Activated T-helper 17 cell treated with anti-CD3 and anti-CD28 coated beads, Interleukin-2, amount 50 U/mL, for 72 hours (primary cell): ENCODE results near the gene CRPPA. TPM values are rescaled to one million over a fixed set of nuclear protein-coding genes. Genes with fewer than 3 reads are reported as not detected.

Experiments used
- ATAC-seq: fragments of 150-1000 bp; cut with Tn5 transposase; replicated peaks from 2 replicates; pipeline ENCODE4 v1.10.0; 2021; ENCODE audit warnings: mild to moderate bottlenecking, moderate library complexity
- H3K27ac Mint-ChIP-seq: one replicate; pipeline ENCODE4 v1.8.0; 2022; ENCODE audit warnings: mixed read lengths
- H3K27me3 Mint-ChIP-seq: one replicate; pipeline ENCODE4 v1.8.0; 2022; ENCODE audit warnings: mixed read lengths
- H3K36me3 Mint-ChIP-seq: one replicate; pipeline ENCODE4 v1.8.0; 2022; ENCODE audit warnings: low read depth, mild to moderate bottlenecking, mixed read lengths
- H3K4me1 Mint-ChIP-seq: one replicate; pipeline ENCODE4 v1.8.0; 2022; ENCODE audit warnings: mixed read lengths
- H3K4me3 Mint-ChIP-seq: one replicate; pipeline ENCODE4 v1.8.0; 2022; ENCODE audit warnings: mild to moderate bottlenecking, mixed read lengths
- H3K9me3 Mint-ChIP-seq: one replicate; pipeline ENCODE4 v1.8.0; 2022; ENCODE audit warnings: mixed read lengths
- total RNA-seq, 2 donors: library from RNA; stranded (reverse); gene quantifications; one replicate each; pipeline ENCODE4 v1.2.3, GENCODE V29; 2022

CRPPA gene
- total RNA-seq, 2 donors from 2014 or later: 0.65 to 0.93 TPM

DNA sequence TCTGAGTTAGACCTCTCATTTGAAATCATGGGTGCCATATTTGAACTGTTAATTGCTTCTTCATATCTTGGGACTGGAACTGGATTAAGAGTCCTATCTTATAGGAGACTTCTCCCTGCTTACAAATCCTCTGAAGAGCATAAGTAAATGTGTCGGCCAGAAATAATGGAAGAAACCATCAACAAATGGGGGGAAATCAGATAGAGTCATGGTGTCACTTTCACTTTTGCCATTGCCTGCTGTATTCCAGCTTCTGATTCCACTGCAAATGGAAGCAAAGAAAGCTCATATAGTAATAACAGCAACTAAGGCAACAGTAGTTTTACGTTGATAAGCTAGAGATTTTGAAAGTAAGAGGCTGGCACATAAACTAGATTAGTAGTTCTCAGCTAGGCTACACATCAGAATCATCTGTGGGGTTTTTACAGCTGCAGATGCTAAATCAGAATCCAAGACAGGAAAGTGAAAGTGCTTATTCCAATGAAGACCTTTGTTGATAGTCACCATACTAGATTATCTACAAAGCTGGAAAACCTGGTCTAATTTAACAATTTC, 12.3 kb upstream of the CRPPA start:
- Mint-ChIP-seq H3K9me3 (no peaks in the 10 kb centered on the region), H3K4me3 (no peak overlapping the region), H3K27ac (no peak overlapping the region), H3K36me3 (no peaks in the 10 kb centered on the region), H3K4me1 (no peaks in the 10 kb centered on the region), H3K27me3 (no peaks in the 10 kb centered on the region)
- ATAC-seq: no peak

DNA sequence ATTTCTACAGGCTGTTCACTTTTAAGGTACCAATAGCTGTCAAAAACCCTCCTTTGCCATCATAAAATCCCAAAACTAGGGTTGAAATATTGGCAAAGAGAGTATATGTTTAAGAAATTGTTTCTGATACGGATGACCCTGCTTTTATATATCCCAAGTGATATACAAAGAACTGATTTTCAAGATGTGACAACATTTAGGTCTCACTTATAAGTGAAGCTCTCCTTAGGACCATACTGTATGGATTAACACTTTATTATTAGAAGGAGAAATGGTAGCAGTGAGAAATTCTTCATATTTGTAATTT, 11.0 kb upstream of the CRPPA start:
- Mint-ChIP-seq H3K9me3 (no peaks in the 10 kb centered on the region), H3K27ac (no peak overlapping the region), H3K4me1 (no peaks in the 10 kb centered on the region), H3K4me3 (no peak overlapping the region), H3K36me3 (no peaks in the 10 kb centered on the region), H3K27me3 (no peaks in the 10 kb centered on the region)
- no peak for ATAC-seq

DNA sequence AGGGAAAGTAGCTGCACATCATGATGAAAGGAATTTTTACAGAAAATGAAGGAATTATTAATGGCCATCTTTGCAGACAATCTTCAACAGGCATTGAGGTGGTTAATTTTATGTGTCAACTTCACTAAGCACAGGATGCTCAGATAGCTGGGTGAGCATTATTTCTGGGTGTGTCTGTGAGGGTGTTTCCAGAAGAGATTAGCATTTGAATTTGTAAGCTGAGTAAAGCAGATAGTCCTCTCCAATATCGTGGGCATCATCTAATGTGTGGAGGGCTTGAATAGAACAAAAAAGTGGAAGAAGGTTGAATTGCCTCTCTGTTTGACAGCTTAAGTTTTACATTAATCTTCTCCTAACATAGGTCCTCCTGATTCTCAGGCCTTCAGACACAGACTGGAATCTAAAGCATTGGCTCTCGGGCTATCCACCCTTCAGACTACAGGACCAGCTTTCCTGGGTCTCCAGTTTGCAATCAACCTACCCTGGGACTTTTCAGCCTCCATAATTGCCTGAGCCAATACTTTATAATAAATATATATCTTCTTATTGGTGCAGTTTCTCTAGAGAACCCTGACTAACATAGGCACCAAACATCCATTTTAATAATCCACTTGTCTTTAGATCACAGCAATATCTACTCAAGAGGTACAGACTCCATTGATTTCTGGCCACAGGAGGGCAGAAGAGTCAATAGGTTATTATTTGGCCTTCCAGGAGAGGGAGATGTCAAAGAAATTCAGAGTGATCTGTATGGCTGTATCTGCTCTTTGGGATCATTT, 10.5 kb upstream of the CRPPA start:
- Mint-ChIP-seq H3K4me1 (no peaks in the 10 kb centered on the region), H3K9me3 (no peaks in the 10 kb centered on the region), H3K4me3 (no peak overlapping the region), H3K27ac (no peak overlapping the region), H3K36me3 (no peaks in the 10 kb centered on the region), H3K27me3 (no peaks in the 10 kb centered on the region)
- ATAC-seq: peak; percentile 42

DNA sequence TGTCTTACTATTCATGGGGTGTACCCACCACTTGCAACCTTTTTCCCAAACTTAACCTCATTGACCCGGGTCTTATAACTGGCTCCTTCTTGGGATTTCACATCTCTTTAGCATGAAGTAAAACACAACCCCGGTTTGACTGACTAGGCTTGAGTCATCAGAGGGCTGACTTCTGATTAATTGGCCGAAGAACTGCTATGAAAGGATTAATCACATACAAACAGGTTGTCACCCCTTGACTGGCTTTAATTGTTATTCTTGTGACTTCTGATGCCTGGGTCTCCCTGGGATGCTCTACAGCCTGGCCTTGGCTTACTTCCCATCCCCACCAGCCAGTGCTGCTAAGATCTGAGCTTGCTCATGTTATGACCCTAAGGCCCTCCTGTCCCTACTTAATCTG, 8.8 kb upstream of the CRPPA start:
- H3K4me1 Mint-ChIP-seq: no peaks in the 10 kb centered on the region
- H3K9me3 Mint-ChIP-seq: no peaks in the 10 kb centered on the region
- peak; percentile 26 for ATAC-seq
- no peaks in the 10 kb centered on the region for H3K27me3 Mint-ChIP-seq
- no peak overlapping the region for H3K4me3 Mint-ChIP-seq
- no peak overlapping the region for H3K27ac Mint-ChIP-seq
- no peaks in the 10 kb centered on the region for H3K36me3 Mint-ChIP-seq

DNA sequence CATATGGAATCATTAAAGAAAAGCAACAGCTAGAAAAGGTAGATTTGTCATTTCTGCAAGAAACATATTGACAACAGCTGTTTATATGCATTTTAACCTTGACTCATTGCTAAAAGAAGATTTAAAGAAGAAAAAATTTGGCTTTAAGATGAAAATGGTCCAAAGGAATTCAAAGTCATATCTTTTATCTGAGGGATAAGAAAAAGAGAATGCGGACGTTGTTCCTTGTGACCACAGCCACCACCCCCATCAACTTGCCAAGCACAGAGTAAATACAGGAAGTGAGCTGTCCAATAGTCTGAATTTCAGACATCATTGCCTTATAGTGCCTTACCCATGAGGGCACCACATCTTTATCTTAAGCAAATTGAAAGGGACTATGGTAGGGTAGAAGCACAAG, 7.3 kb upstream of the CRPPA start:
- Mint-ChIP-seq H3K36me3 (no peaks in the 10 kb centered on the region), H3K4me1 (no peaks in the 10 kb centered on the region), H3K4me3 (no peak overlapping the region), H3K9me3 (no peaks in the 10 kb centered on the region), H3K27ac (no peak overlapping the region), H3K27me3 (no peaks in the 10 kb centered on the region)
- no peak for ATAC-seq

DNA sequence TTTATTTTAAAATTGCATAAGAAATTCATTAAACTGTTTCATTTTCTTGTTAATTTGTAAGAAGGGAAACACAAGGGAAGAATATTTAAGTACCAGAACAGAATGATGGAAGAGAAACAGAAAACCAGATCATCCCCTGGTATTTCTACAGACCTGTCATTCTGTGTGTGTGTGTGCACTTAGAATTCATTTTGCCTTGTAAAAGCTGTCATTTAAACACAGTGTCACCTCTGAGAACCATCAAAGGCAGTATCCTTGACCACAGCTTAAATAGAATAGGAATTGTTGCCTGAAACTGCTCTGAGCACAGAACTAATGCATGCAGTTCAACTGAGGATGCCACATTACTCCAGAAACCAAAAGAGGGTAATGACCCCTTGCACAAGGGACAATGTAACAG, 6.8 kb upstream of the CRPPA start:
- Mint-ChIP-seq H3K36me3 (no peaks in the 10 kb centered on the region), H3K27me3 (no peaks in the 10 kb centered on the region), H3K27ac (no peak overlapping the region), H3K4me1 (no peaks in the 10 kb centered on the region), H3K4me3 (no peak overlapping the region), H3K9me3 (no peaks in the 10 kb centered on the region)
- ATAC-seq: no peak

DNA sequence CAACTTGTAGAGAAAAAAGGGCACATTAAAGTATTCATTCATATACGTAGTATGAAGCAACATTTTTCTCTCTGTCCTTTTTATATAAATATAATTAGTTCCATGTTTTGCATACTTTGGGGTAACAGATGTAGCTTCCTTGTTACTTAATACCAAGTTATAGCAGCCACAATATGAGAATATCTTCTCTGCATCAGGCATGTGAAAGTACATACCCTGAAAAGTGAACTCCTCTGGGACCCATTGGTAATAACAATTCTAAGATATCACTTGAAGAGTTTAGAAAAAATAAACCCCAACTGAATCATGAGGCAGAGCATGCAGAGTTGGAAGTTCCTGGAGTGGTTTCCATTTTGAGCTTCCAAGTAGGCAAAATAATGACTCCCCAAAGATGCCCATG, 2.4 kb upstream of the CRPPA start:
- H3K4me1 Mint-ChIP-seq: peaks cover 12% of the 10 kb centered on the region
- ATAC-seq: no peak
- no peak overlapping the region for H3K27ac Mint-ChIP-seq
- H3K9me3 Mint-ChIP-seq: no peaks in the 10 kb centered on the region
- no peaks in the 10 kb centered on the region for H3K27me3 Mint-ChIP-seq
- H3K36me3 Mint-ChIP-seq: peaks cover 6% of the 10 kb centered on the region
- no peak overlapping the region for H3K4me3 Mint-ChIP-seq

DNA sequence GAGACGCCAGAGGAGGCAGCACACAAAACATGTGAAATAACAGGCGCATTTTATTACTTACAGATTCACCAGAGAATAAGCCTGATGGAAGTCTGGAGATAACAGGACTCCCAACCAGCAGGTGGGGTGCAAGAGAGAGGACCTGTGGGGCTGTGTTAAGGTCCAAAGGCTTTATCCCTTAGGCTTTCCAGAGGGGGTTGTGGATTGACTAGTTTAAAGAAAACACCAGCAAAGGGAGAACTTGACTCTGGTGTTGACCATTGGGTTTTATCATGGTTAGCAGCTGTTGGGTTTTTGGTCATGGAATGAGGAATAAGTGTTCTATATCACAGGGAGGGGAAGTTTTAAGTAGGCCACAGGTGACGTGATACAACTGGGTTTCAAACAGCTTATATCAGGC, 1.6 kb upstream of the CRPPA start:
- Mint-ChIP-seq H3K4me1 (peaks cover 12% of the 10 kb centered on the region), H3K27me3 (no peaks in the 10 kb centered on the region), H3K36me3 (peaks cover 6% of the 10 kb centered on the region), H3K9me3 (no peaks in the 10 kb centered on the region), H3K27ac (peak overlapping the region; percentile 15), H3K4me3 (no peak overlapping the region)
- ATAC-seq: no peak

DNA sequence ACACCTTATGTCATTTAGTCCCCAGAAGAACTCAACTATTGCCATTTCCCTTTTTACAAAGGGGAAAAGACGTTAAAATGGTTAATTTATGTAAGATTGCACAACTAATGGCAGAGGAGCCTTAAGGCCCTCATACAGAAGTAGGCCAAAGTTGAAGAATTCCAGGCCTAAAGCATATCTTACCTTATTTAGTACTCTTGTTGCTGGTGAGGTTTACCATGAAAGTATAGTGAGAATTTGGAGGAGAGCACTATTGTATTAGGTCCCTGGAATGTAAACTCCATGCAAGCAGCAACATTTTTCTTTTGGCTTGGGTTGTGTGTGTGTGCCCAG, 731 bp upstream of the CRPPA start:
- Mint-ChIP-seq H3K9me3 (no peaks in the 10 kb centered on the region), H3K27me3 (no peaks in the 10 kb centered on the region), H3K36me3 (peaks cover 6% of the 10 kb centered on the region), H3K27ac (peak overlapping the region; percentile 58), H3K4me1 (peaks cover 13% of the 10 kb centered on the region), H3K4me3 (peak overlapping the region; percentile 95)
- no peak for ATAC-seq

DNA sequence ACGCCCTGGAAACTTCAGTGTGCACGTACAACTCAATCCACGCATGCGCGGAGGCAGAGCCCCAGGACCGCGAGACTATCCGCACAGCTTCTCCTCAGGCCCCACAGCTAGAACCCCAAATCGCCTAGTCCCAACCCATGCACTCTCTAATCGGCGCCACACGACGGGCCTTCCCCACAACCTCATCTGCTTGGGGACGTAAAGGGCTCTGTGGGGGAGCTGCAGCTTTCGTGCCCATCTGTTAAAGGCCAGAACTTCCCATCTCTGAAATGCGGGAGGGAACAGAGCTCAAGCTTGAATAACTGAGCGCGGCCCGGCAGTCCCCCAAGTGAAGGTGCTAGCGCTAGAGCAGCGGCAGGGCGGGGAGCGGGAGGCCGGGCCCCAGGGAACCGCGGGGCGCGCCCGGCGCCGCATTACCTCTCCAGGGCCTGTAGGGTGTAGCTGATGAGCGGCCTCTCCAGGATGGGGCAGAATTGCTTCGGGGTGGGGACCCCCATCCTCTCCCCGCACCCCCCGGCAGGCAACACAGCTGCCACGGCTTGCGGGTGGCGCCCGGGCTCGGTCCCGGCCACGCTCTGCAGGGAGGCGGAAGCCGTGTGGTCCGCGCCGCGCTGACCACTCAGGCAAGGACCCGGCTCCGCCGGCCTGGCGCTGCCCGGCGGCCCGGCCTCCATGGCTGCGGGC, 547 bp downstream of the CRPPA start:
- no peaks in the 10 kb centered on the region for H3K27me3 Mint-ChIP-seq
- ATAC-seq: peak; percentile 92
- H3K4me1 Mint-ChIP-seq: peaks cover 17% of the 10 kb centered on the region
- H3K4me3 Mint-ChIP-seq: peak overlapping the region; percentile 95
- no peaks in the 10 kb centered on the region for H3K9me3 Mint-ChIP-seq
- H3K27ac Mint-ChIP-seq: peak overlapping the region; percentile 98
- H3K36me3 Mint-ChIP-seq: peaks cover 6% of the 10 kb centered on the region

DNA sequence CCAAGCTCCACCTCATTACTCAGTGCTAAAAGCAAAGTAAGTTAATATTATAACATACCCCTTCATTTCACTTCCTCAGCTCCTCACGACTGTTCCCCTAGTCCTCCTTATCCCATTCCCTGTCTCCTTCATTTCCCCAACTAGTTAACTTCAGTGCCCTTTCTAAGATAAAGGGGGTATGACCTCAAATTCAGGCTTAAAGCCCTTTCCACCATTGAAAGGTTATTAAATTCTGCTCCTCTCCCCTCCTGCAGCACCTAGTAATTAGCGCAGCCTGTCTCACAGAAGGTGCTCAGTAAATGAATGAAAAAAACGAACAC, 1.0 kb downstream of the CRPPA start:
- peaks cover 6% of the 10 kb centered on the region for H3K36me3 Mint-ChIP-seq
- H3K27ac Mint-ChIP-seq: peak overlapping the region; percentile 98
- H3K4me1 Mint-ChIP-seq: peaks cover 17% of the 10 kb centered on the region
- H3K4me3 Mint-ChIP-seq: peak overlapping the region; percentile 95
- H3K9me3 Mint-ChIP-seq: no peaks in the 10 kb centered on the region
- ATAC-seq: peak; percentile 0
- H3K27me3 Mint-ChIP-seq: no peaks in the 10 kb centered on the region

DNA sequence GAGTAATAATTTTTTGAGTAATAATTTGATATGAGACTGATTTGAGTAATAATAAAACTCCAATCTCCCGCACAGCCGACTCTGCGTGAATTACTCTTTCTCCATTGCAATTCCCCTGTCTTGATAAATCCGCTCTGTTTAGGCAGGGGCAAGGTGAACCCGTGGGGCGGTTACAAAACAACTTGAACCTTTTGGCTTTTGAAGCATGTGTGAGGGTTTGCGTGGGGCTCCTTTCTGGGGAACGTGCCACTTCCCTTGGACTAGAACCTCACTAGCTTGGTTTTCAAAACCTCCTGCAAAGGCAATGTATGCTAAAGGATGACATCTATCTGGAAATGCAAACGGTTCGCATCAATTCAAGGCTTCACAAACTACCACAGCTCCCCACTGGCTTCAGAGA, 1.5 kb downstream of the CRPPA start:
- no peak for ATAC-seq
- Mint-ChIP-seq H3K36me3 (peaks cover 6% of the 10 kb centered on the region), H3K4me3 (peak overlapping the region; percentile 95), H3K4me1 (peaks cover 17% of the 10 kb centered on the region), H3K9me3 (no peaks in the 10 kb centered on the region), H3K27ac (peak overlapping the region; percentile 98), H3K27me3 (no peaks in the 10 kb centered on the region)

DNA sequence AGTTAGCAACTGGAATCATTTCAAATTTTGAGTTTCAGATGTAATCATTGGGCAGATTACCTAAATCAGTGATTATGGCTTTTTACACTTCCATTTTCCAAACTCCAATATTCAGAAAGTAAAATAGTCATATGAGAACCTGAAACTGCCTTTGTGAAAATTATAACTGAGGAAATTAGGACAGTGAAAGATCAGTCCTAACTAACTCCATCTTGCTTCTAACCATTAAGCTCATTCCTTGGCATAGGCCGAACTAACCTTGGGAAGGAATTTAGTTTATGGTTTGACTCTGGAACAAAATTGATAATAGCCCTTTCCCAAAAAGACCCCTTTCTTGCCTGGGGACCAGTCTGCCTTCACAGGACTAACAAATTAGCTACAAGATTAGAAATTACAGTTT, 2.2 kb downstream of the CRPPA start:
- H3K9me3 Mint-ChIP-seq: no peaks in the 10 kb centered on the region
- no peak overlapping the region for H3K27ac Mint-ChIP-seq
- H3K27me3 Mint-ChIP-seq: no peaks in the 10 kb centered on the region
- ATAC-seq: no peak
- H3K4me1 Mint-ChIP-seq: peaks cover 17% of the 10 kb centered on the region
- peaks cover 6% of the 10 kb centered on the region for H3K36me3 Mint-ChIP-seq
- H3K4me3 Mint-ChIP-seq: peak overlapping the region; percentile 95

DNA sequence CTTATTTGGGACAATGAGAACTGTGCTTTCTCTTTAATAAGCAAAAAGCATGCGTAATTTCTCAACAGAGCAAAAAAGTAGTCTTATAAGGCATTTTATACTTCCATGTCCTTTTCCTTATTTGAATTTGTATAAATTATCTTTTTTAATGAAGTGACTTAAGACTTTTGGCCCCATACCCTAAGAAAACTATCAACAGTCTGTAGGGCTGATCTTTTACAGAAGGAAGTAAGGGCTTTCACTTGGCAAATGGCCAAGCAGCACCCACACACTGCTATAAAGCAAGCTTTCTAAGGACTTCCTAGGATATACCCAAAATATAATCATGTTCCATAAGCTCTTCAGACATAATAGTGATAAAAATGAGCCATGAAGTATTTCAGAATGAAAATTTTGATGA, 3.4 kb downstream of the CRPPA start:
- no peaks in the 10 kb centered on the region for H3K9me3 Mint-ChIP-seq
- ATAC-seq: no peak
- peaks cover 6% of the 10 kb centered on the region for H3K36me3 Mint-ChIP-seq
- no peaks in the 10 kb centered on the region for H3K27me3 Mint-ChIP-seq
- peaks cover 17% of the 10 kb centered on the region for H3K4me1 Mint-ChIP-seq
- no peak overlapping the region for H3K4me3 Mint-ChIP-seq
- peak overlapping the region; percentile 25 for H3K27ac Mint-ChIP-seq
